HEK293 (cell line): ENCODE results near the gene PPP4R4.
A peak's percentile ranks its signal among the peaks of the same experiment; 100 is the strongest.

ENCODE experiments used
- CTCF ChIA-PET: fragments of 350-600 bp; formaldehyde crosslinking; extraction: SDS; loops from one replicate; lab custom pipeline; 2021; ENCODE audit warnings: antibody characterized with exemption; lab: Yijun Ruan, JAX
- POLR2A ChIA-PET: fragments of 300-600 bp; formaldehyde crosslinking; extraction: SDS; loops from one replicate; lab custom pipeline; 2020; ENCODE audit warnings: antibody characterized with exemption, inconsistent platforms; lab: Yijun Ruan, JAX
- H3K27ac ChIP-seq: fragments of 200-500 bp; sonication (Bioruptor generic); 2 replicates; pipeline ENCODE4 v1.5.1; 2014; ENCODE audit warnings: low read depth, low read length, control low read depth, inconsistent platforms; ENCODE audit errors: extremely low read depth
- H3K36me3 ChIP-seq, 2 experiments: fragments of 200-500 bp in 1 of 2; sonication (Bioruptor generic) in 1 of 2; 1 replicate in 1 of 2; 2 replicates in 1 of 2; pipeline ENCODE4 v1.5.1; 2014 to 2017; ENCODE audit warnings: inconsistent platforms in 2 of 2, low read length in 2 of 2; ENCODE audit not compliant: control insufficient read depth in 2 of 2, insufficient read depth in 1 of 2
- H3K4me1 ChIP-seq: fragments of 200-500 bp; sonication (Bioruptor generic); 2 replicates; pipeline ENCODE4 v1.5.1; 2014; ENCODE audit warnings: mild to moderate bottlenecking, low read length, inconsistent platforms; ENCODE audit not compliant: control insufficient read depth, insufficient read depth
- H3K4me3 ChIP-seq: 2 replicates; pipeline ENCODE4 v1.5.1; 2011; ENCODE audit warnings: low read depth, mild to moderate bottlenecking, control low read depth, low read length, moderate library complexity
- H3K9me3 ChIP-seq: fragments of 200-500 bp; sonication (Bioruptor generic); 2 replicates; pipeline ENCODE4 v1.5.1; 2014; ENCODE audit warnings: low read depth, low read length, inconsistent platforms; ENCODE audit not compliant: control insufficient read depth, insufficient read depth
- FEZF1 ChIP-seq: fragments of 450-650 bp; formaldehyde crosslinking; IDR thresholded peaks from 2 replicates; pipeline ENCODE4 v1.5.1; 2016; ENCODE audit warnings: missing biosample characterization, missing genetic modification characterization
- GLIS1 ChIP-seq: fragments of 450-650 bp; formaldehyde crosslinking; IDR thresholded peaks from 2 replicates; pipeline ENCODE4 v1.5.1; 2016; ENCODE audit warnings: missing biosample characterization, missing genetic modification characterization
- IKZF3 ChIP-seq: fragments of 450-650 bp; IDR thresholded peaks from 2 replicates; pipeline ENCODE4 v1.5.0; 2018; ENCODE audit warnings: missing biosample characterization, mild to moderate bottlenecking, missing genetic modification characterization, moderate library complexity
- KLF7 ChIP-seq: fragments of 450-650 bp; formaldehyde crosslinking; IDR thresholded peaks from 2 replicates; pipeline ENCODE4 v1.5.1; 2016; ENCODE audit warnings: missing biosample characterization, missing genetic modification characterization, borderline replicate concordance
- PRDM4 ChIP-seq: fragments of 450-650 bp; formaldehyde crosslinking; IDR thresholded peaks from 2 replicates; pipeline ENCODE4 v1.5.1; 2017; ENCODE audit warnings: missing biosample characterization, missing genetic modification characterization
- RBAK ChIP-seq: fragments of 450-650 bp; formaldehyde crosslinking; IDR thresholded peaks from 2 replicates; pipeline ENCODE4 v1.5.1; 2016; ENCODE audit warnings: missing biosample characterization, missing genetic modification characterization
- SETDB1 ChIP-seq: IDR thresholded peaks from one replicate; pipeline ENCODE4 v1.6.1; 2017; ENCODE audit warnings: mild to moderate bottlenecking, low read length, moderate library complexity, mixed read lengths; ENCODE audit not compliant: insufficient read length
- SP3 ChIP-seq: fragments of 450-650 bp; formaldehyde crosslinking; IDR thresholded peaks from 2 replicates; pipeline ENCODE4 v1.5.1; 2016; ENCODE audit warnings: missing biosample characterization, missing genetic modification characterization
- TCF7L2 ChIP-seq: IDR thresholded peaks from 2 replicates; pipeline ENCODE4 v1.6.1; 2011; ENCODE audit warnings: low read depth, mild to moderate bottlenecking, inconsistent platforms, low read length, moderate library complexity, borderline replicate concordance
- TRIM28 ChIP-seq: IDR thresholded peaks from 2 replicates; pipeline ENCODE4 v1.6.1; 2011; ENCODE audit warnings: low read length, control low read depth, borderline replicate concordance
- ZBTB11 ChIP-seq: fragments of 450-650 bp; formaldehyde crosslinking; conservative IDR thresholded peaks from 2 replicates; pipeline ENCODE4 v1.5.1; 2016; ENCODE audit warnings: low read depth, missing biosample characterization, missing genetic modification characterization
- ZBTB8A ChIP-seq: fragments of 450-650 bp; formaldehyde crosslinking; IDR thresholded peaks from 2 replicates; pipeline ENCODE4 v1.5.1; 2016; ENCODE audit warnings: missing biosample characterization, missing genetic modification characterization
- ZIC2 ChIP-seq: fragments of 450-650 bp; formaldehyde crosslinking; IDR thresholded peaks from 2 replicates; pipeline ENCODE4 v1.5.1; 2016; ENCODE audit warnings: missing biosample characterization, missing genetic modification characterization
- ZNF10 ChIP-seq: fragments of 450-650 bp; formaldehyde crosslinking; IDR thresholded peaks from 2 replicates; pipeline ENCODE4 v1.5.1; 2017; ENCODE audit warnings: missing biosample characterization, missing genetic modification characterization
- ZNF155 ChIP-seq: fragments of 450-650 bp; formaldehyde crosslinking; IDR thresholded peaks from 2 replicates; pipeline ENCODE4 v1.5.1; 2016; ENCODE audit warnings: missing biosample characterization, missing genetic modification characterization
- ZNF211 ChIP-seq: fragments of 450-650 bp; formaldehyde crosslinking; IDR thresholded peaks from 2 replicates; pipeline ENCODE4 v1.5.1; 2016; ENCODE audit warnings: low read depth, missing biosample characterization, missing genetic modification characterization
- ZNF266 ChIP-seq: fragments of 450-650 bp; formaldehyde crosslinking; IDR thresholded peaks from 2 replicates; pipeline ENCODE4 v1.5.1; 2016; ENCODE audit warnings: missing biosample characterization, missing genetic modification characterization, low read depth
- ZNF280C ChIP-seq: fragments of 450-650 bp; formaldehyde crosslinking; IDR thresholded peaks from 2 replicates; pipeline ENCODE4 v1.5.1; 2016; ENCODE audit warnings: missing biosample characterization, missing genetic modification characterization
- ZNF366 ChIP-seq: fragments of 450-650 bp; formaldehyde crosslinking; conservative IDR thresholded peaks from 2 replicates; pipeline ENCODE4 v1.5.1; 2016; ENCODE audit warnings: missing biosample characterization, missing genetic modification characterization
- ZNF558 ChIP-seq: fragments of 450-650 bp; formaldehyde crosslinking; IDR thresholded peaks from 2 replicates; pipeline ENCODE4 v1.5.1; 2016; ENCODE audit warnings: missing biosample characterization, missing genetic modification characterization
- ZNF560 ChIP-seq: fragments of 450-650 bp; formaldehyde crosslinking; IDR thresholded peaks from 2 replicates; pipeline ENCODE4 v1.5.1; 2017; ENCODE audit warnings: missing biosample characterization, missing genetic modification characterization, borderline replicate concordance
- ZNF701 ChIP-seq: fragments of 450-650 bp; formaldehyde crosslinking; IDR thresholded peaks from 2 replicates; pipeline ENCODE4 v1.5.1; 2016; ENCODE audit warnings: missing biosample characterization, missing genetic modification characterization
- ZNF830 ChIP-seq: fragments of 450-650 bp; IDR thresholded peaks from 2 replicates; pipeline ENCODE4 v1.5.0; 2018; ENCODE audit warnings: missing biosample characterization, missing genetic modification characterization, low read depth, mild to moderate bottlenecking, moderate library complexity
- ZNF837 ChIP-seq: fragments of 450-650 bp; formaldehyde crosslinking; IDR thresholded peaks from 2 replicates; pipeline ENCODE4 v1.5.1; 2016; ENCODE audit warnings: missing biosample characterization, missing genetic modification characterization
- ZSCAN23 ChIP-seq: fragments of 450-650 bp; formaldehyde crosslinking; IDR thresholded peaks from 2 replicates; pipeline ENCODE4 v1.5.1; 2016; ENCODE audit warnings: missing biosample characterization, missing genetic modification characterization
- TF ChIP-seq, protein P1 (sequence below): fragments of 450-650 bp; formaldehyde crosslinking; IDR thresholded peaks from 2 replicates; pipeline ENCODE4; 2016; ENCODE audit warnings: missing biosample characterization, missing genetic modification characterization
- TF ChIP-seq, protein P2 (sequence below): fragments of 450-650 bp; formaldehyde crosslinking; IDR thresholded peaks from 2 replicates; pipeline ENCODE4 v1.5.1; 2017; ENCODE audit warnings: missing biosample characterization, mild to moderate bottlenecking, missing genetic modification characterization, moderate library complexity
- TF ChIP-seq, protein P3 (sequence below): fragments of 450-650 bp; formaldehyde crosslinking; IDR thresholded peaks from 2 replicates; pipeline ENCODE4 v1.5.1; 2017; ENCODE audit warnings: missing biosample characterization, missing genetic modification characterization

The PPP4R4 gene

DNA sequence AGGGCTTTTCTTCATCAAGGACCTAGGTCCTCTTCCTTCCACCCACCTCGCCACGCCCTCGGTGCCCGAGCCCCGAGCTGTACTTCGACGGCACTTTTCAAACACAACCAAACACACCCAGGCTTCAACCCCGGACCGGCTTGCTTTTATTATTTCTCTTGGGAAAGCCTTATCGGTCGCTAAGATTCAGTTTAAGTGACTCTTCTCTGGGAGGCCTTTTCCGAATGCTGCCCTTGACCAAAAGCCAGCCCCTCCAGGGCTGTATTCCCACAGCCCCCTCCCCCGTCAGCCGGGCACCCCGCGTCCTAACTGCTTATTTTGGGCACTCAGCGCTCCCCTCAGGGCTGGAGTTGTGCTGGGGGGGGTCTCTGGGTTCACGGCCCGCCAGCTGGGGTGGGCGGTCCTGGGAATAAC is 644 bp upstream of the PPP4R4 start:
- Histone ChIP-seq H3K9me3 (no peaks in the 10 kb centered on the region), H3K4me1 (no peaks in the 10 kb centered on the region), H3K4me3 (peak overlapping the region; percentile 58), H3K36me3 (no peaks in the 10 kb centered on the region), H3K27ac (no peak overlapping the region)
- ChIA-PET CTCF (interaction anchor here (1.5 kb wide), 1 partner anchor 41 kb away, joined by 6 read pairs; no protein-coding TSS in a partner anchor), POLR2A (interaction anchor here (0.8 to 2.1 kb wide), 2 partner anchors 27 to 92 kb away, joined by 3 to 6 read pairs; partner anchors contain the start of genes DDX24 and IFI27L1)
- TF ChIP-seq, protein P1, sequence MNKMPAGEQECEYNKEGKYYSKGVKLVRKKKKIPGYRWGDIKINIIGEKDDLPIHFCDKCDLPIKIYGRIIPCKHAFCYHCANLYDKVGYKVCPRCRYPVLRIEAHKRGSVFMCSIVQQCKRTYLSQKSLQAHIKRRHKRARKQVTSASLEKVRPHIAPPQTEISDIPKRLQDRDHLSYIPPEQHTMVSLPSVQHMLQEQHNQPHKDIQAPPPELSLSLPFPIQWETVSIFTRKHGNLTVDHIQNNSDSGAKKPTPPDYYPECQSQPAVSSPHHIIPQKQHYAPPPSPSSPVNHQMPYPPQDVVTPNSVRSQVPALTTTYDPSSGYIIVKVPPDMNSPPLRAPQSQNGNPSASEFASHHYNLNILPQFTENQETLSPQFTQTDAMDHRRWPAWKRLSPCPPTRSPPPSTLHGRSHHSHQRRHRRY, result no peak
- no peak for TF ChIP-seq KLF7 (tag by site-specific recombination)
- TF ChIP-seq ZNF211 (tag by site-specific recombination), result no peak
- no peak for TF ChIP-seq ZNF280C
- TF ChIP-seq RBAK (tag by site-specific recombination), result no peak
- TF ChIP-seq TRIM28, result no peak
- no peak for TF ChIP-seq ZNF366 (tag by site-specific recombination)
- TF ChIP-seq, protein P2, sequence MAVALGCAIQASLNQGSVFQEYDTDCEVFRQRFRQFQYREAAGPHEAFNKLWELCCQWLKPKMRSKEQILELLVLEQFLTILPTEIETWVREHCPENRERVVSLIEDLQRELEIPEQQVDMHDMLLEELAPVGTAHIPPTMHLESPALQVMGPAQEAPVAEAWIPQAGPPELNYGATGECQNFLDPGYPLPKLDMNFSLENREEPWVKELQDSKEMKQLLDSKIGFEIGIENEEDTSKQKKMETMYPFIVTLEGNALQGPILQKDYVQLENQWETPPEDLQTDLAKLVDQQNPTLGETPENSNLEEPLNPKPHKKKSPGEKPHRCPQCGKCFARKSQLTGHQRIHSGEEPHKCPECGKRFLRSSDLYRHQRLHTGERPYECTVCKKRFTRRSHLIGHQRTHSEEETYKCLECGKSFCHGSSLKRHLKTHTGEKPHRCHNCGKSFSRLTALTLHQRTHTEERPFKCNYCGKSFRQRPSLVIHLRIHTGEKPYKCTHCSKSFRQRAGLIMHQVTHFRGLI (tag by site-specific recombination), result no peak
- TF ChIP-seq ZNF155, result no peak
- peak; percentile 81 for TF ChIP-seq ZBTB8A (tag by site-specific recombination)
- no peak for TF ChIP-seq ZNF837 (tag by site-specific recombination)
- peak; percentile 53 for TF ChIP-seq ZIC2 (tag by site-specific recombination)
- no peak for TF ChIP-seq SETDB1
- TF ChIP-seq PRDM4, result no peak
- TF ChIP-seq ZSCAN23 (tag by site-specific recombination), result no peak
- TF ChIP-seq, protein P3, sequence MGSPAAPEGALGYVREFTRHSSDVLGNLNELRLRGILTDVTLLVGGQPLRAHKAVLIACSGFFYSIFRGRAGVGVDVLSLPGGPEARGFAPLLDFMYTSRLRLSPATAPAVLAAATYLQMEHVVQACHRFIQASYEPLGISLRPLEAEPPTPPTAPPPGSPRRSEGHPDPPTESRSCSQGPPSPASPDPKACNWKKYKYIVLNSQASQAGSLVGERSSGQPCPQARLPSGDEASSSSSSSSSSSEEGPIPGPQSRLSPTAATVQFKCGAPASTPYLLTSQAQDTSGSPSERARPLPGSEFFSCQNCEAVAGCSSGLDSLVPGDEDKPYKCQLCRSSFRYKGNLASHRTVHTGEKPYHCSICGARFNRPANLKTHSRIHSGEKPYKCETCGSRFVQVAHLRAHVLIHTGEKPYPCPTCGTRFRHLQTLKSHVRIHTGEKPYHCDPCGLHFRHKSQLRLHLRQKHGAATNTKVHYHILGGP (tag by site-specific recombination), result no peak
- peak; percentile 48; the same call in 1 of the 2 replicates for TF ChIP-seq SP3 (tag by site-specific recombination)
- no peak for TF ChIP-seq ZNF10 (tag by site-specific recombination)
- TF ChIP-seq ZNF266 (tag by site-specific recombination), result no peak
- TF ChIP-seq GLIS1 (tag by site-specific recombination), result peak; percentile 41; the same call in 1 of the 2 replicates
- no peak for TF ChIP-seq IKZF3 (tag by site-specific recombination)
- no peak for TF ChIP-seq FEZF1
- no peak for TF ChIP-seq ZBTB11 (tag by site-specific recombination)
- no peak for TF ChIP-seq ZNF830 (tag by site-specific recombination)
- no peak for TF ChIP-seq ZNF560 (tag by site-specific recombination)
- TF ChIP-seq ZNF558 (tag by site-specific recombination), result no peak
- TF ChIP-seq TCF7L2, result no peak
- no peak for TF ChIP-seq ZNF701 (tag by site-specific recombination)
